GM19099 (cell line): ENCODE results near the gene BMPR1A.

Source experiments
- POLR2A ChIP-seq: IDR thresholded peaks from 3 replicates; pipeline ENCODE4 v1.6.1; 2011; ENCODE audit warnings: low read depth; ENCODE audit not compliant: insufficient read length; ENCODE audit errors: extremely low read depth

BMPR1A gene

GRCh38 chr10:86799188-86799845 lies 42.9 kb downstream of the BMPR1A start:
- no peak for TF ChIP-seq POLR2A

GRCh38 chr10:86801995-86802394 lies 45.6 kb downstream of the BMPR1A start:
- no peak for TF ChIP-seq POLR2A

GRCh38 chr10:86802473-86803108 lies 46.2 kb downstream of the BMPR1A start:
- TF ChIP-seq POLR2A: no peak

GRCh38 chr10:86803156-86803555 lies 46.7 kb downstream of the BMPR1A start:
- TF ChIP-seq POLR2A: no peak

- TF ChIP-seq POLR2A: no peak
These were observed 48.4 kb downstream of the BMPR1A start for GRCh38 chr10:86804805-86805204.

GRCh38 chr10:86813101-86813500 lies 56.7 kb downstream of the BMPR1A start:
- no peak for TF ChIP-seq POLR2A

- TF ChIP-seq POLR2A: no peak
These were observed 57.6 kb downstream of the BMPR1A start for GRCh38 chr10:86813982-86814381.

GRCh38 chr10:86815035-86815617 lies 58.7 kb downstream of the BMPR1A start:
- TF ChIP-seq POLR2A: no peak

GRCh38 chr10:86815640-86816039 lies 59.2 kb downstream of the BMPR1A start:
- TF ChIP-seq POLR2A: no peak

GRCh38 chr10:86817246-86817645 lies 60.8 kb downstream of the BMPR1A start:
- TF ChIP-seq POLR2A: no peak

GRCh38 chr10:86819567-86819966 lies 63.1 kb downstream of the BMPR1A start:
- no peak for TF ChIP-seq POLR2A

GRCh38 chr10:86820509-86820908 lies 64.1 kb downstream of the BMPR1A start:
- no peak for TF ChIP-seq POLR2A

- TF ChIP-seq POLR2A: no peak
These were observed 65.1 kb downstream of the BMPR1A start for GRCh38 chr10:86821388-86821999.

- TF ChIP-seq POLR2A: no peak
These were observed 67.1 kb downstream of the BMPR1A start for GRCh38 chr10:86823565-86823964.

GRCh38 chr10:86824151-86824550 lies 67.7 kb downstream of the BMPR1A start:
- no peak for TF ChIP-seq POLR2A

GRCh38 chr10:86825366-86825765 lies 68.9 kb downstream of the BMPR1A start:
- no peak for TF ChIP-seq POLR2A
